ENCODE data around the gene CYP24A1.

CYP24A1 gene

GRCh38 chr20:54110457-54110856 lies 63.3 kb downstream of the CYP24A1 start:
- no peak for DNase-seq

GRCh38 chr20:54110041-54110440 lies 63.7 kb downstream of the CYP24A1 start:
- no peak for DNase-seq

GRCh38 chr20:54108817-54109216 lies 65.0 kb downstream of the CYP24A1 start:
- no peak for DNase-seq

- DNase-seq: no peak
Observed at GRCh38 chr20:54108326-54108642, 65.5 kb downstream of the CYP24A1 start.

GRCh38 chr20:54107600-54108325 lies 66.0 kb downstream of the CYP24A1 start:
- DNase-seq: no peak

- DNase-seq: no peak
Observed at GRCh38 chr20:54107181-54107580, 66.6 kb downstream of the CYP24A1 start.

GRCh38 chr20:54106162-54106561 lies 67.6 kb downstream of the CYP24A1 start:
- DNase-seq: no peak

- no peak for DNase-seq
Observed at GRCh38 chr20:54105653-54106052, 68.1 kb downstream of the CYP24A1 start.

- no peak for DNase-seq
Observed at GRCh38 chr20:54104781-54105180, 69.0 kb downstream of the CYP24A1 start.

GRCh38 chr20:54103762-54104600 lies 69.8 kb downstream of the CYP24A1 start:
- no peak for DNase-seq
